Measurements from ENCODE around the gene ARRDC5. TPM values are rescaled to one million over a fixed set of nuclear protein-coding genes. Genes with fewer than 3 reads are reported as not detected.
"Not testable (repeated sequence)": the region's sequence is repeated elsewhere in the genome, so short reads cannot be mapped to it uniquely, and the experiment has no call there.

Gene ARRDC5
- total RNA-seq, 2 experiments from 2014 or later: 0.26 to 0.58 TPM

- H3K4me3 Mint-ChIP-seq: no peak overlapping the region
- H3K36me3 Mint-ChIP-seq: no peaks in the 10 kb centered on the region
- ATAC-seq (no peak), DNase-seq (no peak)
- peaks cover 8% of the 10 kb centered on the region for H3K4me1 Mint-ChIP-seq
- H3K27me3 Mint-ChIP-seq: no peaks in the 10 kb centered on the region
- H3K9me3 Mint-ChIP-seq (ENCODE audit: low read depth): no peaks in the 10 kb centered on the region
- CTCF ChIA-PET: interaction anchor here (1.2 kb wide), 1 partner anchor 34 kb away, joined by 3 read pairs; no protein-coding TSS in a partner anchor
- H3K27ac Mint-ChIP-seq: no peak overlapping the region
Measured at GRCh38 chr19:4877753-4878490, 24.8 kb downstream of the ARRDC5 start.

- H3K27me3 Mint-ChIP-seq: peaks cover 3% of the 10 kb centered on the region
- ATAC-seq: no peak
- no peaks in the 10 kb centered on the region for H3K9me3 Mint-ChIP-seq (ENCODE audit: low read depth)
- H3K27ac Mint-ChIP-seq: no peak overlapping the region
- no peak overlapping the region for H3K4me3 Mint-ChIP-seq
- CTCF ChIA-PET: interaction anchor here (1.1 to 11.0 kb wide), 5 partner anchors 9 to 156 kb away, joined by 3 to 240 read pairs (median 14); partner anchors contain the start of genes KDM4B and UHRF1
- peaks cover 22% of the 10 kb centered on the region for H3K4me1 Mint-ChIP-seq
- DNase-seq: no peak
- no peaks in the 10 kb centered on the region for H3K36me3 Mint-ChIP-seq
Measured at GRCh38 chr19:4873930-4874329, 28.8 kb downstream of the ARRDC5 start.

- DNase-seq (no peak), ATAC-seq (no peak)
- H3K4me1 Mint-ChIP-seq: peaks cover 23% of the 10 kb centered on the region
- H3K27me3 Mint-ChIP-seq: peaks cover 3% of the 10 kb centered on the region
- H3K27ac Mint-ChIP-seq: no peak overlapping the region
- no peaks in the 10 kb centered on the region for H3K9me3 Mint-ChIP-seq (ENCODE audit: low read depth)
- H3K36me3 Mint-ChIP-seq: no peaks in the 10 kb centered on the region
- CTCF ChIA-PET: interaction anchor here (0.8 to 11.0 kb wide), 11 partner anchors 15 to 214 kb away, joined by 3 to 240 read pairs (median 4); partner anchors contain the start of genes KDM4B and UHRF1
- H3K4me3 Mint-ChIP-seq: no peak overlapping the region
Measured at GRCh38 chr19:4871711-4872110, 31.0 kb downstream of the ARRDC5 start.

GRCh38 chr19:4870025-4870700 is 32.5 kb downstream of the ARRDC5 start:
- ATAC-seq: peak; percentile 13
- DNase-seq: peak; percentile 59

GRCh38 chr19:4868286-4868834 is 34.3 kb downstream of the ARRDC5 start:
- H3K4me1 Mint-ChIP-seq: peaks cover 23% of the 10 kb centered on the region
- H3K4me3 Mint-ChIP-seq: peak overlapping the region; percentile 74
- peaks cover 1% of the 10 kb centered on the region for H3K36me3 Mint-ChIP-seq
- DNase-seq (no peak), ATAC-seq (no peak)
- H3K27ac Mint-ChIP-seq: peak overlapping the region; percentile 52
- H3K9me3 Mint-ChIP-seq (ENCODE audit: low read depth): no peaks in the 10 kb centered on the region
- CTCF ChIA-PET: interaction anchor here (0.7 to 11.0 kb wide), 11 partner anchors 17 to 232 kb away, joined by 3 to 240 read pairs (median 8); partner anchors contain the start of genes ARRDC5 and UHRF1
- H3K27me3 Mint-ChIP-seq: peaks cover 3% of the 10 kb centered on the region

More at GRCh38 chr19:4870025-4870700, 32.5 kb downstream of the ARRDC5 start:
- Mint-ChIP-seq H3K4me3 (no peak overlapping the region), H3K9me3 (ENCODE audit: low read depth) (no peaks in the 10 kb centered on the region), H3K27ac (no peak overlapping the region), H3K36me3 (no peaks in the 10 kb centered on the region), H3K4me1 (peaks cover 27% of the 10 kb centered on the region), H3K27me3 (peaks cover 3% of the 10 kb centered on the region)
- CTCF ChIA-PET: interaction anchor here (1.0 to 11.0 kb wide), 8 partner anchors 16 to 160 kb away, joined by 3 to 240 read pairs (median 8); partner anchors contain the start of genes FEM1A, KDM4B and UHRF1

- H3K4me1 Mint-ChIP-seq: peaks cover 19% of the 10 kb centered on the region
- ATAC-seq (peak; percentile 94), DNase-seq (peak; percentile 94)
- H3K4me3 Mint-ChIP-seq: peak within 1 kb of the TSS; percentile 74
- CTCF ChIA-PET: interaction anchor here (0.7 to 11.0 kb wide), 14 partner anchors 15 to 232 kb away, joined by 3 to 240 read pairs (median 7); partner anchors contain the start of genes ARRDC5, FEM1A and UHRF1
- peak within 1 kb of the TSS; percentile 65 for H3K27ac Mint-ChIP-seq
- no peaks in the 10 kb centered on the region for H3K9me3 Mint-ChIP-seq (ENCODE audit: low read depth)
- H3K27me3 Mint-ChIP-seq: peaks cover 3% of the 10 kb centered on the region
- H3K36me3 Mint-ChIP-seq: peaks cover 1% of the 10 kb centered on the region
Measured at GRCh38 chr19:4867534-4868285, 35.0 kb downstream of the ARRDC5 start, which contains the start of gene PLIN3. Gene PLIN3, minus strand, starts transcription at chr19:4867667. Its CDS starts 6,273 bp downstream, at chr19:4861394.

- peaks cover 16% of the 10 kb centered on the region for H3K4me1 Mint-ChIP-seq
- peaks cover 1% of the 10 kb centered on the region for H3K36me3 Mint-ChIP-seq
- H3K27ac Mint-ChIP-seq: peak overlapping the region; percentile 65
- no peak for ATAC-seq
- peaks cover 3% of the 10 kb centered on the region for H3K27me3 Mint-ChIP-seq
- CTCF ChIA-PET: interaction anchor here (0.7 to 11.0 kb wide), 14 partner anchors 14 to 166 kb away, joined by 3 to 240 read pairs (median 6); partner anchors contain the start of genes FEM1A, TICAM1 and UHRF1
- H3K4me3 Mint-ChIP-seq: peak overlapping the region; percentile 74
- no peaks in the 10 kb centered on the region for H3K9me3 Mint-ChIP-seq (ENCODE audit: low read depth)
- DNase-seq: peak; percentile 69
Measured at GRCh38 chr19:4866595-4867424, 35.9 kb downstream of the ARRDC5 start.

GRCh38 chr19:4861147-4861546 is 41.5 kb downstream of the ARRDC5 start:
- Mint-ChIP-seq H3K9me3 (ENCODE audit: low read depth) (no peaks in the 10 kb centered on the region), H3K27me3 (no peaks in the 10 kb centered on the region), H3K27ac (no peak overlapping the region), H3K36me3 (peaks cover 1% of the 10 kb centered on the region), H3K4me3 (no peak overlapping the region), H3K4me1 (no peaks in the 10 kb centered on the region)
- ATAC-seq (no peak), DNase-seq (no peak)
- CTCF ChIA-PET: interaction anchor here (2.0 kb wide), 1 partner anchor 9 kb away, joined by 4 read pairs; no protein-coding TSS in a partner anchor

GRCh38 chr19:4859697-4860096 is 43.0 kb downstream of the ARRDC5 start:
- H3K9me3 Mint-ChIP-seq (ENCODE audit: low read depth): no peaks in the 10 kb centered on the region
- H3K4me1 Mint-ChIP-seq: no peaks in the 10 kb centered on the region
- H3K36me3 Mint-ChIP-seq: peaks cover 1% of the 10 kb centered on the region
- CTCF ChIA-PET: interaction anchor here (0.7 kb wide), 1 partner anchor 69 kb away, joined by 3 read pairs; the partner anchor contains the start of gene FEM1A
- no peak overlapping the region for H3K27ac Mint-ChIP-seq
- H3K4me3 Mint-ChIP-seq: no peak overlapping the region
- DNase-seq (no peak), ATAC-seq (no peak)
- no peaks in the 10 kb centered on the region for H3K27me3 Mint-ChIP-seq

- not testable (repeated sequence) for H3K9me3 Mint-ChIP-seq (ENCODE audit: low read depth); H3K4me3 Mint-ChIP-seq; DNase-seq; H3K27me3 Mint-ChIP-seq; H3K36me3 Mint-ChIP-seq; H3K27ac Mint-ChIP-seq; H3K4me1 Mint-ChIP-seq; ATAC-seq
- CTCF ChIA-PET: interaction anchor here (0.6 to 15.7 kb wide), 4 partner anchors 16 to 192 kb away, joined by 3 to 418 read pairs (median 6); no protein-coding TSS in a partner anchor
Measured at GRCh38 chr19:4856468-4856867, 46.2 kb downstream of the ARRDC5 start.

- H3K27me3 Mint-ChIP-seq; H3K9me3 Mint-ChIP-seq (ENCODE audit: low read depth); ATAC-seq; DNase-seq; H3K27ac Mint-ChIP-seq; H3K4me1 Mint-ChIP-seq; H3K36me3 Mint-ChIP-seq; H3K4me3 Mint-ChIP-seq: not testable (repeated sequence)
- CTCF ChIA-PET: interaction anchor here (1.1 to 15.7 kb wide), 4 partner anchors 14 to 58 kb away, joined by 3 to 418 read pairs (median 14); partner anchors contain the start of gene PLIN3
Measured at GRCh38 chr19:4853506-4853905, 49.2 kb downstream of the ARRDC5 start.

Data from activated CD8-positive, alpha-beta memory T cell treated with anti-CD3 and anti-CD28 coated beads, Interleukin-2, amount 10 ng/mL, durations not matched to agents 7 days and 5 days (primary cell).